HEK293 (cell line): ENCODE measurements around the gene S100A10.

ENCODE experiments used
- CTCF ChIA-PET: fragments of 350-600 bp; formaldehyde crosslinking; extraction: SDS; loops from one replicate; lab custom pipeline; 2021; ENCODE audit warnings: antibody characterized with exemption; lab: Yijun Ruan, JAX
- POLR2A ChIA-PET: fragments of 300-600 bp; formaldehyde crosslinking; extraction: SDS; loops from one replicate; lab custom pipeline; 2020; ENCODE audit warnings: antibody characterized with exemption, inconsistent platforms; lab: Yijun Ruan, JAX
- H3K27ac ChIP-seq: fragments of 200-500 bp; sonication (Bioruptor generic); 2 replicates; pipeline ENCODE4 v1.5.1; 2014; ENCODE audit warnings: low read depth, low read length, control low read depth, inconsistent platforms; ENCODE audit errors: extremely low read depth
- H3K36me3 ChIP-seq, 2 experiments: fragments of 200-500 bp in 1 of 2; sonication (Bioruptor generic) in 1 of 2; 1 replicate in 1 of 2; 2 replicates in 1 of 2; pipeline ENCODE4 v1.5.1; 2014 to 2017; ENCODE audit warnings: inconsistent platforms in 2 of 2, low read length in 2 of 2; ENCODE audit not compliant: control insufficient read depth in 2 of 2, insufficient read depth in 1 of 2
- H3K4me1 ChIP-seq: fragments of 200-500 bp; sonication (Bioruptor generic); 2 replicates; pipeline ENCODE4 v1.5.1; 2014; ENCODE audit warnings: mild to moderate bottlenecking, low read length, inconsistent platforms; ENCODE audit not compliant: control insufficient read depth, insufficient read depth
- H3K4me3 ChIP-seq: 2 replicates; pipeline ENCODE4 v1.5.1; 2011; ENCODE audit warnings: low read depth, mild to moderate bottlenecking, control low read depth, low read length, moderate library complexity
- H3K9me3 ChIP-seq: fragments of 200-500 bp; sonication (Bioruptor generic); 2 replicates; pipeline ENCODE4 v1.5.1; 2014; ENCODE audit warnings: low read depth, low read length, inconsistent platforms; ENCODE audit not compliant: control insufficient read depth, insufficient read depth
- ATF2 ChIP-seq: fragments of 450-650 bp; formaldehyde crosslinking; IDR thresholded peaks from 2 replicates; pipeline ENCODE4 v1.5.1; 2016; ENCODE audit warnings: missing biosample characterization, missing genetic modification characterization, low read depth
- FEZF1 ChIP-seq: fragments of 450-650 bp; formaldehyde crosslinking; IDR thresholded peaks from 2 replicates; pipeline ENCODE4 v1.5.1; 2016; ENCODE audit warnings: missing biosample characterization, missing genetic modification characterization
- SP7 ChIP-seq: fragments of 450-650 bp; formaldehyde crosslinking; IDR thresholded peaks from 2 replicates; pipeline ENCODE4 v1.5.1; 2016; ENCODE audit warnings: missing biosample characterization, missing genetic modification characterization
- WT1 ChIP-seq: fragments of 450-650 bp; formaldehyde crosslinking; IDR thresholded peaks from 2 replicates; pipeline ENCODE4 v1.5.1; 2016; ENCODE audit warnings: missing biosample characterization, missing genetic modification characterization
- ZFHX2 ChIP-seq: fragments of 450-650 bp; formaldehyde crosslinking; conservative IDR thresholded peaks from 2 replicates; pipeline ENCODE4 v1.5.1; 2016; ENCODE audit warnings: missing biosample characterization, missing genetic modification characterization
- ZNF146 ChIP-seq: fragments of 450-650 bp; formaldehyde crosslinking; IDR thresholded peaks from 2 replicates; pipeline ENCODE4 v1.5.1; 2016; ENCODE audit warnings: missing biosample characterization, missing genetic modification characterization
- ZNF18 ChIP-seq: fragments of 450-650 bp; formaldehyde crosslinking; IDR thresholded peaks from 2 replicates; pipeline ENCODE4 v1.5.1; 2016; ENCODE audit warnings: missing biosample characterization, missing genetic modification characterization
- ZNF223 ChIP-seq: fragments of 450-650 bp; formaldehyde crosslinking; IDR thresholded peaks from 2 replicates; pipeline ENCODE4 v1.5.1; 2016; ENCODE audit warnings: missing biosample characterization, missing genetic modification characterization
- ZNF266 ChIP-seq: fragments of 450-650 bp; formaldehyde crosslinking; IDR thresholded peaks from 2 replicates; pipeline ENCODE4 v1.5.1; 2016; ENCODE audit warnings: missing biosample characterization, missing genetic modification characterization, low read depth
- ZNF394 ChIP-seq: fragments of 450-650 bp; formaldehyde crosslinking; IDR thresholded peaks from 2 replicates; pipeline ENCODE4 v1.5.1; 2016; ENCODE audit warnings: missing biosample characterization, missing genetic modification characterization, mild to moderate bottlenecking, moderate library complexity, borderline replicate concordance
- ZNF404 ChIP-seq: fragments of 450-650 bp; formaldehyde crosslinking; IDR thresholded peaks from 2 replicates; pipeline ENCODE4 v1.5.1; 2017; ENCODE audit warnings: missing biosample characterization, missing genetic modification characterization
- ZNF660 ChIP-seq: fragments of 450-650 bp; IDR thresholded peaks from 2 replicates; pipeline ENCODE4 v1.5.1; 2018; ENCODE audit warnings: missing biosample characterization, mild to moderate bottlenecking, missing genetic modification characterization
- ZNF664 ChIP-seq: fragments of 450-650 bp; formaldehyde crosslinking; IDR thresholded peaks from 2 replicates; pipeline ENCODE4 v1.5.1; 2016; ENCODE audit warnings: missing biosample characterization, missing genetic modification characterization
- ZNF768 ChIP-seq: fragments of 450-650 bp; formaldehyde crosslinking; IDR thresholded peaks from 2 replicates; pipeline ENCODE4 v1.5.1; 2018; ENCODE audit warnings: missing biosample characterization, mild to moderate bottlenecking, missing genetic modification characterization
- ZSCAN30 ChIP-seq: fragments of 450-650 bp; IDR thresholded peaks from 2 replicates; pipeline ENCODE4 v1.5.1; 2018; ENCODE audit warnings: missing biosample characterization, mild to moderate bottlenecking, missing genetic modification characterization, moderate library complexity

The S100A10 gene

GRCh38 chr1:151976858-151977257 lies 16.8 kb downstream of the S100A10 start (continued):
- no peak for TF ChIP-seq ZNF18 (tag by site-specific recombination)
- no peak for TF ChIP-seq ZFHX2 (tag by site-specific recombination)
- no peak for TF ChIP-seq ATF2 (tag by site-specific recombination)
- 0 out of 2 replicates have a peak, but pooled peaks have one; percentile 18 for TF ChIP-seq SP7 (tag by site-specific recombination)
- no peak for TF ChIP-seq ZNF223 (tag by site-specific recombination)
- TF ChIP-seq ZNF394 (tag by site-specific recombination): peak; percentile 73
- TF ChIP-seq ZNF660 (tag by site-specific recombination): 0 out of 2 replicates have a peak, but pooled peaks have one; percentile 45
- TF ChIP-seq WT1 (tag by site-specific recombination): peak; percentile 80

GRCh38 chr1:151976015-151976343 lies 17.7 kb downstream of the S100A10 start:
- peaks cover 21% of the 10 kb centered on the region for H3K4me1 ChIP-seq
- CTCF ChIA-PET: interaction anchor here (0.9 to 3.1 kb wide), 8 partner anchors 8 to 42 kb away, joined by 3 to 21 read pairs (median 4); no protein-coding TSS in a partner anchor

GRCh38 chr1:151975311-151976014 lies 18.2 kb downstream of the S100A10 start:
- Histone ChIP-seq H3K9me3 (no peaks in the 10 kb centered on the region), H3K4me1 (peaks cover 16% of the 10 kb centered on the region), H3K36me3 (peaks cover 0 to under 1% of the 10 kb centered on the region in 2 experiments; a peak in 1 of 3 replicates), H3K27ac (no peak overlapping the region)
- POLR2A ChIA-PET: interaction anchor here (0.8 to 3.0 kb wide), 4 partner anchors 13 to 19 kb away, joined by 3 to 15 read pairs (median 4); partner anchors contain the start of gene S100A10
- TF ChIP-seq ZNF404 (tag by site-specific recombination) (no peak), ZNF266 (tag by site-specific recombination) (no peak), ZNF768 (tag by site-specific recombination) (peak; percentile 73; the same call in 1 of the 2 replicates), FEZF1 (tag by site-specific recombination) (peak; percentile 56)
- TF ChIP-seq, all 188 proteins: peak for 2
- CTCF ChIA-PET: interaction anchor here (0.9 to 3.1 kb wide), 7 partner anchors 8 to 41 kb away, joined by 3 to 21 read pairs (median 5); no protein-coding TSS in a partner anchor
- no peak overlapping the region for H3K4me3 ChIP-seq

More at GRCh38 chr1:151976015-151976343, 17.7 kb downstream of the S100A10 start:
- Histone ChIP-seq H3K4me3 (no peak overlapping the region), H3K27ac (no peak overlapping the region)
- POLR2A ChIA-PET: interaction anchor here (0.8 to 3.0 kb wide), 4 partner anchors 12 to 19 kb away, joined by 3 to 15 read pairs (median 4); partner anchors contain the start of gene S100A10
- TF ChIP-seq ZSCAN30 (peak; percentile 38; the same call in 1 of the 2 replicates), ZNF146 (tag by site-specific recombination) (no peak), ZNF664 (tag by site-specific recombination) (peak; percentile 94)
- TF ChIP-seq, all 188 proteins: peak for 2
- peaks cover 0 to 6% of the 10 kb centered on the region in 2 experiments; a peak in 1 of 3 replicates for H3K36me3 ChIP-seq
- no peaks in the 10 kb centered on the region for H3K9me3 ChIP-seq
